ENCODE measurements around the gene SPSB4.
A peak's percentile ranks its signal among the peaks of the same experiment; 100 is the strongest.

Gene SPSB4

GRCh38 chr3:141152801-141153678, 101.9 kb downstream of the SPSB4 start:
- DNase-seq (ENCODE audit: low read depth): no peak

- DNase-seq (ENCODE audit: low read depth): no peak
Observed at GRCh38 chr3:141153679-141153966, 102.5 kb downstream of the SPSB4 start.

- no peak for DNase-seq (ENCODE audit: low read depth)
Observed at GRCh38 chr3:141164852-141165251, 113.7 kb downstream of the SPSB4 start.

- DNase-seq (ENCODE audit: low read depth): no peak
Observed at GRCh38 chr3:141167681-141168080, 116.5 kb downstream of the SPSB4 start.

- DNase-seq (ENCODE audit: low read depth): no peak
Observed at GRCh38 chr3:141170678-141171295, 119.6 kb downstream of the SPSB4 start.

- no peak for DNase-seq (ENCODE audit: low read depth)
Observed at GRCh38 chr3:141174674-141175073, 123.5 kb downstream of the SPSB4 start.

- DNase-seq (ENCODE audit: low read depth): no peak
Observed at GRCh38 chr3:141176775-141177174, 125.6 kb downstream of the SPSB4 start.

GRCh38 chr3:141178026-141178425, 126.9 kb downstream of the SPSB4 start:
- DNase-seq (ENCODE audit: low read depth): no peak

- no peak for DNase-seq (ENCODE audit: low read depth)
Observed at GRCh38 chr3:141178551-141178950, 127.4 kb downstream of the SPSB4 start.

GRCh38 chr3:141179983-141180382, 128.8 kb downstream of the SPSB4 start:
- DNase-seq (ENCODE audit: low read depth): no peak

- DNase-seq (ENCODE audit: low read depth): no peak
Observed at GRCh38 chr3:141181196-141181595, 130.0 kb downstream of the SPSB4 start.

GRCh38 chr3:141181819-141182218, 130.7 kb downstream of the SPSB4 start:
- DNase-seq (ENCODE audit: low read depth): no peak

- DNase-seq (ENCODE audit: low read depth): no peak
Observed at GRCh38 chr3:141183606-141184005, 132.5 kb downstream of the SPSB4 start.

- DNase-seq (ENCODE audit: low read depth): no peak
Observed at GRCh38 chr3:141184430-141184829, 133.3 kb downstream of the SPSB4 start.

- no peak for DNase-seq (ENCODE audit: low read depth)
Observed at GRCh38 chr3:141191097-141191749, 140.1 kb downstream of the SPSB4 start.

GRCh38 chr3:141192345-141192744, 141.2 kb downstream of the SPSB4 start:
- DNase-seq (ENCODE audit: low read depth): peak; percentile 91

- no peak for DNase-seq (ENCODE audit: low read depth)
Observed at GRCh38 chr3:141193066-141193830, 142.1 kb downstream of the SPSB4 start.
